A549 (cell line): ENCODE data around the gene CD79A.

Experiments used
- ATOH8 ChIP-seq: fragments of 250-450 bp; sonication (Bioruptor Pico); IDR thresholded peaks from 2 replicates; pipeline ENCODE4 v1.5.0; 2020; ENCODE audit warnings: low read depth, mild to moderate bottlenecking, moderate library complexity
- CTCF ChIP-seq: fragments of >200 bp; sonication (Bioruptor Twin); formaldehyde crosslinking; IDR thresholded peaks from 3 replicates; pipeline ENCODE4 v1.5.1; 2016
- NFE2L2 ChIP-seq: fragments of 150-350 bp; conservative IDR thresholded peaks from 2 replicates; pipeline ENCODE4 v1.6.1; 2014; ENCODE audit warnings: low read length
- RFX5 ChIP-seq: fragments of 450-650 bp; IDR thresholded peaks from 2 replicates; pipeline ENCODE4 v1.7.1; 2014; ENCODE audit warnings: antibody characterized with exemption, mild to moderate bottlenecking, moderate library complexity

DNA sequence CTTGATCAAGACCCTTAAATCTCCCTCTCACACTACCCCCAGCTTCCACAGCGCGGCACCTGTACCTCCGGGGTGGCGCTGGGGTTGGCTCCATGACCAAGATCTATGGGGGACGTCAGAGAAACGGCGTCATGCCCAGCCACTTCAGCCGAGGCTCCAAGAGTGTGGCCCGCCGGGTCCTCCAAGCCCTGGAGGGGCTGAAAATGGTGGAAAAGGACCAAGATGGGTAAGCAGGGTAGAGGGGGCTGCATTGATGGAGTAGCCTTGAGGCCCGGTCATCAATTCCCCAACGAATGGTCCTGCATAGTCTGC lies 8.1 kb upstream of the CD79A start:
- TF ChIP-seq RFX5 (no peak), ATOH8 (CRISPR knock-in tag) (no peak), NFE2L2 (no peak), CTCF (no peak)
